HepG2 (cell line): ENCODE measurements around the gene SRXN1. TPM values are rescaled to one million over a fixed set of nuclear protein-coding genes. Genes with fewer than 3 reads are reported as not detected.
A peak's percentile ranks its signal among the peaks of the same experiment; 100 is the strongest.

Experiments used
- ATAC-seq: fragments of 200-7000 bp; cut with Tn5 transposase; 3 replicates; pipeline ENCODE4 v1.9.1; 2020; ENCODE audit warnings: mild to moderate bottlenecking, moderate library complexity
- BruUV-seq: library from RNA; stranded (reverse); fragments of 400-500 nt; replicated peaks from 2 replicates; lab custom pipeline; 2021; lab: Mats Ljungman, UMichigan
- CTCF ChIA-PET: fragments of 300-600 bp; formaldehyde crosslinking; extraction: SDS; loops from one replicate; lab custom pipeline; 2021; ENCODE audit warnings: low total read pairs, inconsistent platforms, low intra/inter-chr PET ratio; lab: Yijun Ruan, JAX
- POLR2A ChIA-PET: fragments of 350-600 bp; sonication (Branson Sonifier 250); formaldehyde crosslinking; loops from one replicate; lab custom pipeline; 2020; ENCODE audit warnings: antibody characterized with exemption, inconsistent platforms; lab: Yijun Ruan, JAX
- DNase-seq: peaks from one replicate; pipeline ENCODE4 v3.0.0-alpha.2; 2015; ENCODE audit warnings: low spot score
- FAIRE-seq: peaks from 3 replicates; lab custom pipeline; 2011; peaks lifted over from hg19 to GRCh38; lab: Jason Lieb, UNC
- H2AFZ ChIP-seq: one replicate; pipeline ENCODE4 v1.6.1; 2011; ENCODE audit warnings: low read length, inconsistent platforms
- H3K27ac ChIP-seq: fragments of 300-600 bp; 3 replicates; pipeline ENCODE4 v1.8.0; 2011; ENCODE audit warnings: mixed run types, mild to moderate bottlenecking, mixed read lengths, low read length, inconsistent platforms; ENCODE audit not compliant: insufficient read depth; ENCODE audit errors: extremely low read length
- H3K27me3 ChIP-seq, 2 experiments: fragments of 200-600 bp in 1 of 2; 2 replicates in 1 of 2; 3 replicates in 1 of 2; pipeline versions ENCODE4 v1.6.0 to v1.8.0; 2011; ENCODE audit warnings: low read length in 2 of 2, mild to moderate bottlenecking in 2 of 2, moderate library complexity in 2 of 2, inconsistent platforms in 1 of 2; ENCODE audit not compliant: insufficient read depth in 2 of 2, control insufficient read depth in 1 of 2
- H3K36me3 ChIP-seq, 2 experiments: fragments of 200-600 bp in 1 of 2; replicated peaks in 1 of 2; 2 replicates in 1 of 2; 3 replicates in 1 of 2; pipeline versions ENCODE4 v1.5.1 to v1.8.0; 2011; ENCODE audit warnings: low read length in 2 of 2, inconsistent platforms in 1 of 2; ENCODE audit not compliant: insufficient read depth in 2 of 2, control insufficient read depth in 1 of 2
- H3K4me1 ChIP-seq: 2 replicates; pipeline ENCODE4 v1.5.1; 2012; ENCODE audit warnings: low read length, inconsistent platforms; ENCODE audit not compliant: insufficient read depth
- H3K4me2 ChIP-seq: 2 replicates; pipeline ENCODE4 v1.6.0; 2011; ENCODE audit warnings: low read depth, low read length, inconsistent platforms
- H3K4me3 ChIP-seq, 3 experiments: fragments of 200-600 bp in 1 of 3; sonication (generic), shearing (Covaris generic) in 1 of 3; replicated peaks in 1 of 3; 2 replicates each; pipeline ENCODE4 v1.5.1; 2011 to 2016; ENCODE audit warnings: low read length in 3 of 3, inconsistent platforms in 2 of 3, low read depth in 2 of 3, mild to moderate bottlenecking in 2 of 3, control low read depth in 1 of 3, mixed read lengths in 1 of 3; ENCODE audit not compliant: insufficient read depth in 1 of 3
- H3K79me2 ChIP-seq: one replicate; pipeline ENCODE4 v1.6.1; 2011; ENCODE audit warnings: low read length, inconsistent platforms; ENCODE audit not compliant: insufficient read depth
- H3K9ac ChIP-seq: 2 replicates; pipeline ENCODE4 v1.6.0; 2011; ENCODE audit warnings: mild to moderate bottlenecking, low read depth, low read length, inconsistent platforms; ENCODE audit not compliant: insufficient read depth
- H3K9me3 ChIP-seq: 2 replicates; pipeline ENCODE4 v1.5.1; 2012; ENCODE audit warnings: mild to moderate bottlenecking, low read length
- H4K20me1 ChIP-seq: 2 replicates; pipeline ENCODE4 v1.6.0; 2011; ENCODE audit warnings: inconsistent platforms, mild to moderate bottlenecking, low read length, moderate library complexity; ENCODE audit not compliant: insufficient read depth
- ATF5 ChIP-seq: sonication (generic); formaldehyde crosslinking; IDR thresholded peaks from 2 replicates; pipeline ENCODE4 v1.4.0; 2020; ENCODE audit warnings: mild to moderate bottlenecking, low read depth, missing genetic modification reagents
- BORCS8-MEF2B ChIP-seq: sonication (generic); formaldehyde crosslinking; IDR thresholded peaks from 2 replicates; pipeline ENCODE4 v1.8.0; 2022; ENCODE audit warnings: mild to moderate bottlenecking, missing genetic modification reagents
- ELF1 ChIP-seq: sonication (generic); formaldehyde crosslinking; IDR thresholded peaks from 2 replicates; pipeline ENCODE4 v1.4.0; 2020; ENCODE audit warnings: missing genetic modification reagents
- IRF2 ChIP-seq: IDR thresholded peaks from 2 replicates; pipeline ENCODE4 v1.6.1; 2018; ENCODE audit warnings: missing genetic modification reagents, missing compliant biosample characterization
- NFATC3 ChIP-seq: sonication (generic); formaldehyde crosslinking; IDR thresholded peaks from 2 replicates; pipeline ENCODE4 v1.5.1; 2020; ENCODE audit warnings: mild to moderate bottlenecking, missing genetic modification reagents
- PRDM4 ChIP-seq: sonication (generic); formaldehyde crosslinking; IDR thresholded peaks from 2 replicates; pipeline ENCODE4 v1.9.0; 2021; ENCODE audit warnings: missing genetic modification reagents, borderline replicate concordance
- SAFB2 ChIP-seq: sonication (generic); formaldehyde crosslinking; IDR thresholded peaks from 2 replicates; pipeline ENCODE4 v1.5.1; 2020; ENCODE audit warnings: missing genetic modification reagents, low read depth, mild to moderate bottlenecking, borderline replicate concordance
- TARDBP ChIP-seq: sonication (generic); formaldehyde crosslinking; IDR thresholded peaks from 2 replicates; pipeline ENCODE4 v1.8.0; 2022; ENCODE audit warnings: mild to moderate bottlenecking, missing genetic modification reagents
- THAP7 ChIP-seq: sonication (generic); formaldehyde crosslinking; IDR thresholded peaks from 2 replicates; pipeline ENCODE4 v1.8.1; 2023; ENCODE audit warnings: mild to moderate bottlenecking, missing genetic modification reagents
- ZBTB38 ChIP-seq: sonication (generic); formaldehyde crosslinking; IDR thresholded peaks from 2 replicates; pipeline ENCODE4 v1.5.1; 2020; ENCODE audit warnings: mild to moderate bottlenecking, missing genetic modification reagents
- ZNF234 ChIP-seq: sonication (generic); formaldehyde crosslinking; conservative IDR thresholded peaks from 2 replicates; pipeline ENCODE4 v1.5.1; 2020; ENCODE audit warnings: mild to moderate bottlenecking, missing genetic modification reagents
- ZNF687 ChIP-seq: sonication (generic); formaldehyde crosslinking; IDR thresholded peaks from 2 replicates; pipeline ENCODE4 v1.5.1; 2020; ENCODE audit warnings: mild to moderate bottlenecking, missing genetic modification reagents, moderate library complexity
- WGBS: methylation state at CpG from one replicate; pipeline ENCODE4 v1.1.6; 2017; ENCODE audit warnings: low lambda C conversion rate; 5-methylcytosine and 5-hydroxymethylcytosine counted together
- in situ Hi-C: cut with HindIII; loops from 2 replicates; pipeline ENCODE4 v1.10.0; 2017; ENCODE audit warnings: low pct_unique_long_range_greater_than_20kb; ENCODE audit not compliant: extremely low pct_ligation_motif_present
- intact Hi-C: fragments of 100-400 bp; cut with micrococcal nuclease; formaldehyde crosslinking; loops from one replicate; pipeline ENCODE4 v1.10.0; 2022; ENCODE audit not compliant: unreplicated experiment
- polyA plus RNA-seq, 8 experiments: library from polyadenylated mRNA; depleted of rRNA in 3 of 8; stranded (reverse) in 7 of 8; unstranded in 1 of 8; fragments of >200 nt; fragmentation: Illumina TruSeq in 4 of 8; extraction: Trizol in 4 of 8; gene quantifications; 2 replicates each; pipeline versions ENCODE4 v1.2.1 to v1.2.3, GENCODE V29; 2011 to 2016; ENCODE audit warnings: low read depth in 4 of 8, missing spikeins in 1 of 8, mixed read lengths in 1 of 8; ENCODE audit not compliant: insufficient read depth in 1 of 8
- total RNA-seq, 5 experiments: library from RNA; depleted of rRNA; stranded (reverse); fragments of >200 nt; fragmentation: Illumina TruSeq; extraction: Trizol; gene quantifications; 2 replicates each; pipeline ENCODE4 v1.2.3, GENCODE V29; 2016; ENCODE audit warnings: low read depth in 1 of 5

SRXN1 gene
- total and polyA plus RNA-seq, 2 of the 13 experiments (the other 11 are each of a cell fraction or from before 2014, with no cell fraction given), result 29.9 to 87.7 TPM

- peak; percentile 80; the same call in 1 of the 2 replicates for TF ChIP-seq THAP7
- TF ChIP-seq ZNF687 (CRISPR knock-in tag), result peak; percentile 79
These were observed 338 bp downstream of the SRXN1 start (continued) for GRCh38 chr20:652615-653109.

- Histone ChIP-seq H4K20me1 (no peaks in the 10 kb centered on the region; the same call in 1 of the 2 replicates), H3K9ac (peak overlapping the region; percentile 87), H3K36me3 (peaks cover 11 to 34% of the 10 kb centered on the region in 2 experiments), H3K79me2 (peaks cover 13% of the 10 kb centered on the region), H2AFZ (no peak overlapping the region), H3K4me2 (peak overlapping the region; percentile 99), H3K4me1 (peaks cover 43% of the 10 kb centered on the region), H3K9me3 (no peaks in the 10 kb centered on the region), H3K27ac (peak overlapping the region; percentile 75), H3K4me3 (peak overlapping the region; percentile 67 to 96 (median 93)), H3K27me3 (peaks cover 2 to 19% of the 10 kb centered on the region in 2 experiments; a peak in 2 of 5 replicates)
- intact Hi-C loops (no loop called here), in situ Hi-C loops (no loop called here)
- ChIA-PET POLR2A (interaction anchor here (0.6 to 1.6 kb wide), 3 partner anchors 9 to 209 kb away, joined by 3 read pairs; no protein-coding TSS in a partner anchor), CTCF (interaction anchor here (1.3 to 2.3 kb wide), 3 partner anchors 15 to 88 kb away, joined by 3 to 14 read pairs (median 13); no protein-coding TSS in a partner anchor)
- peak; percentile 14 for ATAC-seq
- DNase-seq, result no peak
- BruUV-seq, result TSS peak; percentile 51
- FAIRE-seq, result no peak
- 28% methylated on average over 19 of the region's 20 CpGs for WGBS
- TF ChIP-seq BORCS8-MEF2B (CRISPR knock-in tag) (no peak), NFATC3 (CRISPR knock-in tag) (no peak), PRDM4 (CRISPR knock-in tag) (no peak), SAFB2 (CRISPR knock-in tag) (no peak), IRF2 (CRISPR knock-in tag) (no peak), ZNF234 (no peak), ZBTB38 (CRISPR knock-in tag) (0 out of 2 replicates have a peak, but pooled peaks have one; percentile 5), ATF5 (CRISPR knock-in tag) (no peak), ELF1 (CRISPR knock-in tag) (no peak), TARDBP (CRISPR knock-in tag) (no peak)
These were observed 1.0 kb downstream of the SRXN1 start for GRCh38 chr20:651713-652614.
